H1 (cell line): ENCODE measurements around the gene CGRRF1. TPM values are rescaled to one million over a fixed set of nuclear protein-coding genes. Genes with fewer than 3 reads are reported as not detected.

Experiments
- CTCF ChIA-PET: fragments of 300-600 bp; sonication (Branson Sonifier 250); formaldehyde crosslinking; loops from one replicate; lab custom pipeline; 2021; ENCODE audit not compliant: partially characterized antibody; lab: Charles Lee
- POLR2A ChIA-PET: fragments of 300-600 bp; sonication (Branson Sonifier 250); formaldehyde crosslinking; loops from one replicate; lab custom pipeline; 2021; ENCODE audit warnings: inconsistent platforms; ENCODE audit not compliant: partially characterized antibody; lab: Charles Lee
- DNase-seq, 2 experiments: peaks; one replicate each; pipeline versions ENCODE4 v3.0.0 to v3.0.0-alpha.2; 2010 to 2022; ENCODE audit warnings: low spot score in 2 of 2, low read depth in 1 of 2, mixed read lengths in 1 of 2
- FAIRE-seq: peaks from 2 replicates; lab custom pipeline; 2011; peaks lifted over from hg19 to GRCh38; lab: Jason Lieb, UNC
- H2AFZ ChIP-seq: 2 replicates; pipeline ENCODE4 v1.8.1; 2012; ENCODE audit warnings: low read length, inconsistent platforms
- H2AK5ac ChIP-seq: 2 replicates; pipeline ENCODE4 v1.6.1; 2013; ENCODE audit warnings: low read depth, low read length
- H2BK120ac ChIP-seq: replicated peaks from 2 replicates; pipeline ENCODE3; 2013; ENCODE audit warnings: low read depth, low read length, inconsistent platforms
- H2BK12ac ChIP-seq: 2 replicates; pipeline ENCODE4 v1.6.1; 2013; ENCODE audit warnings: low read depth, low read length
- H2BK15ac ChIP-seq: 2 replicates; pipeline ENCODE4 v1.6.1; 2013; ENCODE audit warnings: low read length
- H2BK20ac ChIP-seq: 2 replicates; pipeline ENCODE4 v1.6.1; 2013; ENCODE audit warnings: low read length
- H2BK5ac ChIP-seq: 2 replicates; pipeline ENCODE4 v1.6.1; 2013; ENCODE audit warnings: low read depth, low read length
- H3K14ac ChIP-seq: 2 replicates; pipeline ENCODE4 v1.6.1; 2013; ENCODE audit warnings: inconsistent platforms; ENCODE audit not compliant: insufficient read length
- H3K18ac ChIP-seq: 2 replicates; pipeline ENCODE4 v1.6.1; 2013; ENCODE audit warnings: low read length; ENCODE audit errors: extremely low read depth
- H3K23ac ChIP-seq: 2 replicates; pipeline ENCODE4 v1.6.1; 2013; ENCODE audit warnings: inconsistent platforms; ENCODE audit not compliant: insufficient read length
- H3K23me2 ChIP-seq: 2 replicates; pipeline ENCODE4 v1.6.1; 2013; ENCODE audit warnings: low read depth, low read length
- H3K27ac ChIP-seq: 2 replicates; pipeline ENCODE4 v1.6.1; 2011; ENCODE audit warnings: low read depth, low read length, inconsistent platforms
- H3K27me3 ChIP-seq, 4 experiments: replicated peaks in 1 of 4; 1 replicate in 1 of 4; 2 replicates in 3 of 4; pipeline versions ENCODE4 v1.6.1 to v1.8.1; 2011 to 2013; ENCODE audit warnings: low read length in 3 of 4, mild to moderate bottlenecking in 3 of 4, inconsistent platforms in 2 of 4, mixed read lengths in 2 of 4, moderate library complexity in 1 of 4; ENCODE audit not compliant: control insufficient read depth in 3 of 4, insufficient read depth in 3 of 4; ENCODE audit errors: extremely low read depth in 1 of 4
- H3K36me3 ChIP-seq, 4 experiments: 2 replicates each; pipeline versions ENCODE4 v1.6.1 to v1.8.1; 2011 to 2013; ENCODE audit warnings: mild to moderate bottlenecking in 4 of 4, low read length in 3 of 4, moderate library complexity in 2 of 4, control low read depth in 1 of 4, inconsistent platforms in 1 of 4; ENCODE audit not compliant: insufficient read depth in 4 of 4, control insufficient read depth in 2 of 4
- H3K4ac ChIP-seq: replicated peaks from 2 replicates; pipeline ENCODE3; 2013; ENCODE audit warnings: low read length, low read depth, mixed read lengths, inconsistent platforms; ENCODE audit not compliant: insufficient read length
- H3K4me1 ChIP-seq, 4 experiments: replicated peaks in 1 of 4; 1 replicate in 1 of 4; 2 replicates in 3 of 4; pipeline versions ENCODE4 v1.6.1 to v1.8.1; 2011 to 2013; ENCODE audit warnings: low read length in 3 of 4, inconsistent platforms in 2 of 4, mixed read lengths in 1 of 4; ENCODE audit not compliant: insufficient read depth in 4 of 4, control insufficient read depth in 3 of 4
- H3K4me2 ChIP-seq, 2 experiments: 2 replicates each; pipeline versions ENCODE4 v1.6.1 to v1.8.1; 2011 to 2013; ENCODE audit warnings: low read depth in 2 of 2, low read length in 2 of 2, control low read depth in 1 of 2, inconsistent platforms in 1 of 2, mild to moderate bottlenecking in 1 of 2; ENCODE audit not compliant: insufficient read depth in 1 of 2
- H3K4me3 ChIP-seq, 4 experiments: fragments of 200-600, 300-600 bp in 1 of 4; sonication (generic), shearing (Covaris generic), sonication (Bioruptor Twin) in 1 of 4; 2 replicates each; pipeline versions ENCODE4 v1.5.1 to v1.8.1; 2011 to 2016; ENCODE audit warnings: low read length in 4 of 4, low read depth in 3 of 4, control low read depth in 2 of 4, inconsistent platforms in 2 of 4, mild to moderate bottlenecking in 2 of 4, mixed read lengths in 1 of 4, moderate library complexity in 1 of 4; ENCODE audit not compliant: insufficient read depth in 2 of 4; ENCODE audit errors: extremely low read depth in 1 of 4
- H3K56ac ChIP-seq: replicated peaks from 2 replicates; pipeline ENCODE3; 2013; ENCODE audit warnings: low read depth, mild to moderate bottlenecking, mixed read lengths, low read length, inconsistent platforms; ENCODE audit not compliant: insufficient read length
- H3K79me1 ChIP-seq: 2 replicates; pipeline ENCODE4 v1.6.1; 2013; ENCODE audit warnings: low read depth, low read length, control low read depth
- H3K79me2 ChIP-seq, 2 experiments: 2 replicates each; pipeline versions ENCODE4 v1.6.1 to v1.8.1; 2012 to 2013; ENCODE audit warnings: low read length in 2 of 2, mild to moderate bottlenecking in 2 of 2, inconsistent platforms in 1 of 2; ENCODE audit not compliant: insufficient read depth in 2 of 2, control insufficient read depth in 1 of 2
- H3K9ac ChIP-seq, 4 experiments: replicated peaks in 1 of 4; 1 replicate in 1 of 4; 2 replicates in 3 of 4; pipeline versions ENCODE4 v1.6.1 to v1.8.1; 2011 to 2013; ENCODE audit warnings: low read depth in 3 of 4, low read length in 3 of 4, control low read depth in 2 of 4, mild to moderate bottlenecking in 2 of 4, moderate library complexity in 2 of 4, inconsistent platforms in 1 of 4; ENCODE audit errors: extremely low read depth in 1 of 4
- H3K9me3 ChIP-seq, 2 experiments: 2 replicates each; pipeline versions ENCODE4 v1.6.1 to v1.8.1; 2012 to 2013; ENCODE audit warnings: mild to moderate bottlenecking in 2 of 2, moderate library complexity in 2 of 2, control low read depth in 1 of 2, inconsistent platforms in 1 of 2, low read depth in 1 of 2, low read length in 1 of 2, mixed read lengths in 1 of 2; ENCODE audit not compliant: insufficient read depth in 2 of 2
- H4K20me1 ChIP-seq, 2 experiments: replicated peaks in 1 of 2; 2 replicates each; pipeline versions ENCODE3 to v1.8.1; 2011 to 2013; ENCODE audit warnings: inconsistent platforms in 2 of 2, low read length in 2 of 2, mild to moderate bottlenecking in 1 of 2; ENCODE audit not compliant: insufficient read depth in 2 of 2, control insufficient read depth in 1 of 2
- H4K5ac ChIP-seq: 2 replicates; pipeline ENCODE4 v1.6.1; 2013; ENCODE audit warnings: low read length, low read depth, mixed read lengths, inconsistent platforms; ENCODE audit not compliant: insufficient read length
- H4K8ac ChIP-seq: 2 replicates; pipeline ENCODE4 v1.8.0; 2013; ENCODE audit warnings: mild to moderate bottlenecking, moderate library complexity, low read length, inconsistent platforms; ENCODE audit not compliant: insufficient read depth; ENCODE audit errors: extremely low read depth
- H4K91ac ChIP-seq: replicated peaks from 2 replicates; pipeline ENCODE3; 2013; ENCODE audit warnings: low read length, mixed read lengths, inconsistent platforms; ENCODE audit not compliant: insufficient read length
- ASH2L ChIP-seq: fragments of 200-600, 300-600 bp; sonication (generic); IDR thresholded peaks from one replicate; pipeline ENCODE4 v1.7.1; 2017; ENCODE audit warnings: low read length
- BACH1 ChIP-seq: IDR thresholded peaks from 2 replicates; pipeline ENCODE4 v1.6.1; 2012; ENCODE audit warnings: low read length, improper control_type of control experiment
- CBX5 ChIP-seq: fragments of 300-800, 300-1000 bp; sonication (generic); IDR thresholded peaks from 2 replicates; pipeline ENCODE4 v1.7.1; 2016; ENCODE audit warnings: antibody characterized with exemption, low read length, low read depth
- GABPA ChIP-seq: IDR thresholded peaks from 2 replicates; pipeline ENCODE4 v1.6.1; 2011; ENCODE audit warnings: mild to moderate bottlenecking, low read length, moderate library complexity, borderline replicate concordance; ENCODE audit not compliant: insufficient read depth
- GTF2F1 ChIP-seq: IDR thresholded peaks from 2 replicates; pipeline ENCODE4 v1.6.1; 2012; ENCODE audit warnings: low read depth, low read length, improper control_type of control experiment, borderline replicate concordance
- HDAC6 ChIP-seq: IDR thresholded peaks from one replicate; pipeline ENCODE4 v1.7.1; 2012; ENCODE audit warnings: low read depth, mild to moderate bottlenecking, inconsistent platforms, low read length, moderate library complexity
- NRF1 ChIP-seq: IDR thresholded peaks from 2 replicates; pipeline ENCODE4 v1.6.1; 2011; ENCODE audit warnings: mild to moderate bottlenecking, low read depth, low read length, improper control_type of control experiment
- PHF8 ChIP-seq: fragments of 200-600 bp; sonication (generic); conservative IDR thresholded peaks from 2 replicates; pipeline ENCODE4 v1.7.1; 2012; ENCODE audit warnings: low read depth, mild to moderate bottlenecking, inconsistent platforms, low read length, moderate library complexity
- POU5F1 ChIP-seq: IDR thresholded peaks from 2 replicates; pipeline ENCODE4 v1.6.1; 2011; ENCODE audit warnings: low read depth, mild to moderate bottlenecking, low read length, moderate library complexity
- SIX5 ChIP-seq: IDR thresholded peaks from 2 replicates; pipeline ENCODE4 v1.6.1; 2011; ENCODE audit warnings: mild to moderate bottlenecking, low read depth, low read length
- WGBS, 2 experiments: shearing (Covaris generic) in 1 of 2; methylation state at CpG; one replicate each; pipeline versions ENCODE4 v1.1.6 to v1.1.7; 2013 to 2015; ENCODE audit warnings: low lambda C conversion rate in 2 of 2, mixed read lengths in 2 of 2, inconsistent platforms in 1 of 2, low coverage in 1 of 2, missing lambda C conversion rate in 1 of 2; ENCODE audit not compliant: insufficient replicate concordance in 2 of 2, insufficient coverage in 1 of 2, insufficient read length in 1 of 2; ENCODE audit errors: extremely low coverage in 1 of 2, missing lambda C conversion rate in 1 of 2; 5-methylcytosine and 5-hydroxymethylcytosine counted together
- polyA plus RNA-seq, 7 experiments: library from polyadenylated mRNA; depleted of rRNA in 3 of 7; stranded (reverse) in 5 of 7; unstranded in 2 of 7; fragments of >200 nt in 5 of 7; fragments of 200-250 nt in 2 of 7; gene quantifications; 1 replicate in 5 of 7; 2 replicates in 1 of 7; 4 replicates in 1 of 7; pipeline versions ENCODE4 v1.2.1 to v1.2.3, GENCODE V29; 2011 to 2013; ENCODE audit warnings: missing spikeins in 2 of 7, mixed read lengths in 2 of 7
- total RNA-seq: library from RNA; stranded (reverse); fragmentation: NEBNext Ultra II Directional; extraction: Animal tissue kit (Norgen Biotek cat#: 25700); gene quantifications from 2 replicates; pipeline ENCODE4 v1.2.1, GENCODE V29; 2021
- TF ChIP-seq, protein P1 (sequence below): IDR thresholded peaks from 2 replicates; pipeline ENCODE4 v1.6.1; 2012; ENCODE audit warnings: low read length, inconsistent platforms
- TF ChIP-seq, protein P2 (sequence below): IDR thresholded peaks from 2 replicates; pipeline ENCODE4 v1.6.1; 2011; ENCODE audit warnings: low read depth, mild to moderate bottlenecking, low read length; ENCODE audit not compliant: insufficient read depth

The CGRRF1 gene
- total and polyA plus RNA-seq, 2 of the 8 experiments (the other 6 are each of a cell fraction or from before 2014, with no cell fraction given) = 7.4 to 20.2 TPM

DNA sequence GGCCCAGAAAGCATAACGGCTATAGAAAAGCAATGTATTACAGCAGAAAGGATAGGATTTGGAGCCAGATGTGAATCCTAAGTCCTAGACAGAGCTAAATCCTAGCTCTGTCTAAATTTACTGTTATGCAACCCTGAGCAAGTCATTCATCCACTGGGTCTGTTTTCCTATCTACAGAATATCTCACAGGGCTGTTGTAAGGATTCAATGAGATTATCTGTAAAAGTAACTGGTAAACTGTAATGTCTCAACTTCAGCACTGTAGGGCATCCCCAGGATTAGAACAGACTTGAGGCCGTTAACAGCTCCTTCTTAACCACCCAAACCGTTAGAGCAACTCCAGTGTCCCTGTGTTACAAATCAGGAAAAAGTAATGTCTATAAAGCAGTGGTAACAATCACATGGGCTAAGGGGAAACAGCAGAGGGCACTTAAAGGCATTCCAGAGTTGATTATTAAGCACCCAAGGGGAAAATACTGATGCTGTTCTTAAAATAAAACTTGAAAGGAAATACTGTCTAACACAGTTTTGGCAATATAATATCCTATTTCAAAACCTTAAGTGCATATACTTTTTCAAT lies 31.0 kb upstream of the CGRRF1 start:
- Histone ChIP-seq H2BK5ac (no peak overlapping the region), H4K8ac (no peak overlapping the region), H2BK15ac (no peak overlapping the region), H3K14ac (no peak overlapping the region), H3K4me1 (no peaks in the 10 kb centered on the region), H2BK120ac (no peak overlapping the region), H3K9me3 (no peaks in the 10 kb centered on the region), H3K79me1 (no peaks in the 10 kb centered on the region), H3K4me3 (no peak overlapping the region), H3K56ac (no peak overlapping the region), H2AK5ac (no peak overlapping the region), H2BK12ac (no peak overlapping the region), H3K27me3 (no peaks in the 10 kb centered on the region), H4K20me1 (peaks cover 0 to 3% of the 10 kb centered on the region in 2 experiments), H4K91ac (no peak overlapping the region), H3K27ac (no peak overlapping the region), H3K23me2 (no peaks in the 10 kb centered on the region), H3K36me3 (peaks cover 0 to 55% (median 6%) of the 10 kb centered on the region in 4 experiments; a peak in 6 of 8 replicates), H3K18ac (no peak overlapping the region), H3K79me2 (peaks cover 0 to 12% of the 10 kb centered on the region in 2 experiments; a peak in 2 of 4 replicates), H3K23ac (no peak overlapping the region), H2AFZ (no peak overlapping the region), H3K4me2 (no peak overlapping the region), H4K5ac (no peak overlapping the region), H3K9ac (no peak overlapping the region), H2BK20ac (no peak overlapping the region), H3K4ac (no peak overlapping the region)
- ChIA-PET CTCF (no interaction called here), POLR2A (interaction anchor here (1.2 kb wide), 1 partner anchor 9 kb away, joined by 5 read pairs; no protein-coding TSS in a partner anchor)
- 87% methylated on average over 3 of the region's 3 CpGs; no CpG with 5 or more reads in 1 of the 2 experiments for WGBS, 2 experiments
- no peak for DNase-seq
- no peak for FAIRE-seq
- no peak for TF ChIP-seq NRF1
- TF ChIP-seq CBX5 = no peak
- no peak for TF ChIP-seq GABPA
- no peak for TF ChIP-seq BACH1
- TF ChIP-seq GTF2F1 = no peak
- TF ChIP-seq, protein P1, sequence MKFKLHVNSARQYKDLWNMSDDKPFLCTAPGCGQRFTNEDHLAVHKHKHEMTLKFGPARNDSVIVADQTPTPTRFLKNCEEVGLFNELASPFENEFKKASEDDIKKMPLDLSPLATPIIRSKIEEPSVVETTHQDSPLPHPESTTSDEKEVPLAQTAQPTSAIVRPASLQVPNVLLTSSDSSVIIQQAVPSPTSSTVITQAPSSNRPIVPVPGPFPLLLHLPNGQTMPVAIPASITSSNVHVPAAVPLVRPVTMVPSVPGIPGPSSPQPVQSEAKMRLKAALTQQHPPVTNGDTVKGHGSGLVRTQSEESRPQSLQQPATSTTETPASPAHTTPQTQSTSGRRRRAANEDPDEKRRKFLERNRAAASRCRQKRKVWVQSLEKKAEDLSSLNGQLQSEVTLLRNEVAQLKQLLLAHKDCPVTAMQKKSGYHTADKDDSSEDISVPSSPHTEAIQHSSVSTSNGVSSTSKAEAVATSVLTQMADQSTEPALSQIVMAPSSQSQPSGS = no peak
- TF ChIP-seq POU5F1 = no peak
- no peak for TF ChIP-seq HDAC6
- no peak for TF ChIP-seq ASH2L
- TF ChIP-seq, protein P2, sequence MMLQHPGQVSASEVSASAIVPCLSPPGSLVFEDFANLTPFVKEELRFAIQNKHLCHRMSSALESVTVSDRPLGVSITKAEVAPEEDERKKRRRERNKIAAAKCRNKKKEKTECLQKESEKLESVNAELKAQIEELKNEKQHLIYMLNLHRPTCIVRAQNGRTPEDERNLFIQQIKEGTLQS = no peak
- no peak for TF ChIP-seq PHF8
- TF ChIP-seq SIX5 = no peak
